Hematopoietic multipotent progenitor cell treated with erythropoietin and hydrocortisone succinate and interleukin-3 and kit ligand, for 15 days (in vitro differentiated cells): ENCODE measurements around the gene CKAP2L.

Experiments
- DNase-seq: peaks from one replicate; pipeline ENCODE4 v3.0.0-alpha.2; 2015; ENCODE audit warnings: low spot score

CKAP2L gene

GRCh38 chr2:112760149-112760548, 4.3 kb downstream of the CKAP2L start:
- no peak for DNase-seq

GRCh38 chr2:112758711-112759110, 5.7 kb downstream of the CKAP2L start:
- no peak for DNase-seq

- no peak for DNase-seq
Measured at GRCh38 chr2:112757265-112757664, 7.1 kb downstream of the CKAP2L start.

GRCh38 chr2:112756207-112756606, 8.2 kb downstream of the CKAP2L start:
- no peak for DNase-seq

GRCh38 chr2:112755444-112755843, 9.0 kb downstream of the CKAP2L start:
- no peak for DNase-seq

- no peak for DNase-seq
Measured at GRCh38 chr2:112754564-112754963, 9.8 kb downstream of the CKAP2L start.

- DNase-seq = no peak
Measured at GRCh38 chr2:112752667-112753066, 11.7 kb downstream of the CKAP2L start.

- no peak for DNase-seq
Measured at GRCh38 chr2:112751451-112752197, 12.8 kb downstream of the CKAP2L start.

- DNase-seq = no peak
Measured at GRCh38 chr2:112750560-112750843, 13.9 kb downstream of the CKAP2L start.

- DNase-seq = peak; percentile 69
Measured at GRCh38 chr2:112749755-112750559, 14.5 kb downstream of the CKAP2L start.

GRCh38 chr2:112740527-112740926, 23.9 kb downstream of the CKAP2L start:
- DNase-seq = no peak

- no peak for DNase-seq
Measured at GRCh38 chr2:112737542-112738232, 26.7 kb downstream of the CKAP2L start.

GRCh38 chr2:112733871-112734270, 30.5 kb downstream of the CKAP2L start:
- DNase-seq = no peak

- DNase-seq = no peak
Measured at GRCh38 chr2:112733456-112733855, 31.0 kb downstream of the CKAP2L start.

GRCh38 chr2:112731479-112731878, 32.9 kb downstream of the CKAP2L start:
- DNase-seq = no peak

- DNase-seq = no peak
Measured at GRCh38 chr2:112730791-112731190, 33.6 kb downstream of the CKAP2L start.

- no peak for DNase-seq
Measured at GRCh38 chr2:112730216-112730615, 34.2 kb downstream of the CKAP2L start.

- no peak for DNase-seq
Measured at GRCh38 chr2:112728378-112729175, 35.8 kb downstream of the CKAP2L start.

- DNase-seq = no peak
Measured at GRCh38 chr2:112728029-112728362, 36.4 kb downstream of the CKAP2L start.

- DNase-seq = no peak
Measured at GRCh38 chr2:112727276-112728028, 37.0 kb downstream of the CKAP2L start.

GRCh38 chr2:112726487-112727190, 37.8 kb downstream of the CKAP2L start:
- peak; percentile 90 for DNase-seq
